ENCODE measurements around the gene ABLIM2. TPM values are rescaled to one million over a fixed set of nuclear protein-coding genes. Genes with fewer than 3 reads are reported as not detected.

Gene ABLIM2
- total and polyA plus RNA-seq, 10 of the 15 experiments (the other 5 are each of a cell fraction or from before 2014, with no cell fraction given): 0.03 to 0.15 (median 0.05) TPM; not detected in 7

GRCh38 chr4:8032381-8032780 is 126.2 kb downstream of the ABLIM2 start:
- intact Hi-C loops (cut with micrococcal nuclease; ENCODE audit: unreplicated experiment): no loop called here
- POLR2A ChIA-PET: no interaction called here
- FAIRE-seq: no peak
- WGBS (ENCODE audit: insufficient coverage, insufficient replicate concordance, low lambda C conversion rate, missing lambda C conversion rate): 59% methylated on average over 23 of the region's 23 CpGs
- Histone ChIP-seq H2AFZ (ENCODE audit: control insufficient read depth, low read depth, low read length) (no peak overlapping the region), H3K36me3 (ENCODE audit: control insufficient read depth in 2 of 2, insufficient read depth in 2 of 2, low read length in 1 of 2) (no peaks in the 10 kb centered on the region), H3K9ac (ENCODE audit: control insufficient read depth, insufficient read depth, low read length) (no peak overlapping the region), H3K4me3 (no peak overlapping the region), H4K20me1 (ENCODE audit: control insufficient read depth, insufficient read depth) (no peaks in the 10 kb centered on the region), H3K27ac (ENCODE audit: control insufficient read depth, insufficient read depth) (no peak overlapping the region), H3K9me3 (replicated peaks; ENCODE audit: control insufficient read depth, insufficient read depth, low read length) (no peaks in the 10 kb centered on the region), H3K27me3 (replicated peaks in 1 of 2; ENCODE audit: control insufficient read depth in 2 of 2, insufficient read depth in 2 of 2, low read length in 1 of 2) (no peaks in the 10 kb centered on the region), H3K4me1 (ENCODE audit: control insufficient read depth, insufficient read depth, low read length) (peaks cover 4% of the 10 kb centered on the region; the same call in 1 of the 2 replicates), H3K79me2 (ENCODE audit: control insufficient read depth, insufficient read depth, low read length) (no peaks in the 10 kb centered on the region), H3K4me2 (ENCODE audit: control insufficient read depth, insufficient read depth) (no peak overlapping the region)
- RAD21 ChIA-PET (ENCODE audit: unreplicated experiment): no interaction called here
- TF ChIP-seq PBX3 (IDR thresholded peaks at IDR 0.05; ENCODE audit: insufficient replicate concordance, low read depth, low read length): no peak
- TF ChIP-seq TCF12 (IDR thresholded peaks at IDR 0.05; ENCODE audit: low read depth, low read length): no peak
- TF ChIP-seq BMI1 (IDR thresholded peaks at IDR 0.05; ENCODE audit: borderline replicate concordance): no peak
- no peak for TF ChIP-seq CBX5 (IDR thresholded peaks at IDR 0.05; ENCODE audit: low read depth)
- TF ChIP-seq IKZF2 (IDR thresholded peaks at IDR 0.05): no peak
- TF ChIP-seq CEBPB (IDR thresholded peaks at IDR 0.05; ENCODE audit: borderline replicate concordance in 1 of 2, low read depth in 2 of 2, low read length in 2 of 2): no peak
- TF ChIP-seq FOXM1 (IDR thresholded peaks at IDR 0.05; ENCODE audit: low read depth, low read length): no peak
- TF ChIP-seq CBX3 (IDR thresholded peaks at IDR 0.05; ENCODE audit: borderline replicate concordance, low read depth): no peak
- TF ChIP-seq IRF4 (IDR thresholded peaks at IDR 0.05; ENCODE audit: low read depth, low read length): no peak
- TF ChIP-seq TARDBP (IDR thresholded peaks at IDR 0.05; ENCODE audit: borderline replicate concordance): no peak
- TF ChIP-seq E2F4 (IDR thresholded peaks at IDR 0.05; ENCODE audit: low read depth, low read length): no peak
- TF ChIP-seq NFXL1 (IDR thresholded peaks at IDR 0.05; ENCODE audit: borderline replicate concordance): no peak
- no peak for TF ChIP-seq ZBTB33 (IDR thresholded peaks at IDR 0.05)
- no peak for TF ChIP-seq BCL11A (IDR thresholded peaks at IDR 0.05; ENCODE audit: low read depth, low read length)
- no peak for TF ChIP-seq PML (IDR thresholded peaks at IDR 0.05; ENCODE audit: low read length)
- no peak for TF ChIP-seq ZNF687 (IDR thresholded peaks at IDR 0.05)
- no peak for TF ChIP-seq NFIC (IDR thresholded peaks at IDR 0.05; ENCODE audit: low read depth, low read length)
- in situ Hi-C loops (cut with MboI): no loop called here
- SMC1A ChIA-PET (ENCODE audit: uncharacterized antibody, unreplicated experiment): no interaction called here
- no peak for DNase-seq (ENCODE audit: low read depth, low spot score)
- CTCF ChIA-PET: no interaction called here
- no peak for ATAC-seq
- BruUV-seq (replicated peaks): no TSS peak
